ENCODE results near the gene MRE11.

MRE11 gene

DNA sequence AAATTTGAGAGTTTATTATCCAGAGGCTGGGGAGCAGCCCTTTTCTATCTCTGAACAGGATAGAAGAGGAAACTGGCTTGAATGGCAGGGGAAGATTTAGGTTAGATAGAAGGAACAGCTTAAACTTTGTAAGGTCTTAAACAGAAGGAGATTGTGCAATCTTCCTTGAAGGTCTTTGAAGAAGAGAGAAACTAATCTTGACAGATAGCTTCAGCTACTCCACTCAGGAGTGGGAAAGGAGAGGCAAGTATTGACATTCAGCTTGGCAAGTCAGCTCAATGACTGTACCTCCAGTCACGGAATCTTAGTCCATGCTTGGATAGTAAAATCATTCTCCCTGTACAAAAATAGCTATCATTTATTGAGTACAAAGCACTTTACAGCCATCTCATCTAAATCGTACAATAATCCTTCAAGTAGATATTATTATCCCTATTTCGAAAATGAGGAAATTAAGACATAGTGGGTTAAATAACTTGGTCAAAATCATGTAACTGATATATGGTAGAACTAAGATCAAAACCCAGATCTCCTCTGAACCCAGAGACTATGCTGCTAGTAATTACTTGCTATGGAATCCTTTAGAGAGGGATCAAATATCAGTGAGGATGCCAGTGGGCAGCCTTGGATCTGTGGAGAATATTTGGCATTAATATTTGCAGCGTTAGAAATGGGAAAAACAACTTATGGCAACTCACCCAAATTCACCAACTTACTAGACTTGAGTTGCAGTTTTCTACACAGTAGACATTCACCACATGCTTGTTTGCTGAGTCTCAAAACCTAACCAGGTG is 33.2 kb upstream of the MRE11 start:
- peak; percentile 81 for ATAC-seq
- TF ChIP-seq ZNF8 (CRISPR knock-in tag; IDR thresholded peaks at IDR 0.05) (no peak), GLIS3 (CRISPR knock-in tag; IDR thresholded peaks at IDR 0.05) (no peak), BACH2 (CRISPR knock-in tag; IDR thresholded peaks at IDR 0.05; ENCODE audit: borderline replicate concordance) (no peak), ESRRG (CRISPR knock-in tag; IDR thresholded peaks at IDR 0.05) (no peak), ISL1 (CRISPR knock-in tag; IDR thresholded peaks at IDR 0.05) (no peak), TOX (CRISPR knock-in tag; IDR thresholded peaks at IDR 0.05; ENCODE audit: borderline replicate concordance) (no peak), ZFP3 (CRISPR knock-in tag; IDR thresholded peaks at IDR 0.05) (no peak), SNAI2 (CRISPR knock-in tag; IDR thresholded peaks at IDR 0.05) (no peak), ARNTL (CRISPR knock-in tag; IDR thresholded peaks at IDR 0.05; ENCODE audit: borderline replicate concordance, low read depth) (no peak), RARB (CRISPR knock-in tag; IDR thresholded peaks at IDR 0.05) (no peak), PPARA (CRISPR knock-in tag; IDR thresholded peaks at IDR 0.05; ENCODE audit: borderline replicate concordance) (no peak), ZC3H10 (CRISPR knock-in tag; IDR thresholded peaks at IDR 0.05) (no peak), TCF4 (CRISPR knock-in tag; IDR thresholded peaks at IDR 0.05; ENCODE audit: borderline replicate concordance) (no peak), ZNF565 (CRISPR knock-in tag; conservative IDR thresholded peaks at IDR 0.05; ENCODE audit: low read depth) (no peak), CSDC2 (CRISPR knock-in tag; IDR thresholded peaks at IDR 0.05) (no peak)
- TF ChIP-seq, protein P1, sequence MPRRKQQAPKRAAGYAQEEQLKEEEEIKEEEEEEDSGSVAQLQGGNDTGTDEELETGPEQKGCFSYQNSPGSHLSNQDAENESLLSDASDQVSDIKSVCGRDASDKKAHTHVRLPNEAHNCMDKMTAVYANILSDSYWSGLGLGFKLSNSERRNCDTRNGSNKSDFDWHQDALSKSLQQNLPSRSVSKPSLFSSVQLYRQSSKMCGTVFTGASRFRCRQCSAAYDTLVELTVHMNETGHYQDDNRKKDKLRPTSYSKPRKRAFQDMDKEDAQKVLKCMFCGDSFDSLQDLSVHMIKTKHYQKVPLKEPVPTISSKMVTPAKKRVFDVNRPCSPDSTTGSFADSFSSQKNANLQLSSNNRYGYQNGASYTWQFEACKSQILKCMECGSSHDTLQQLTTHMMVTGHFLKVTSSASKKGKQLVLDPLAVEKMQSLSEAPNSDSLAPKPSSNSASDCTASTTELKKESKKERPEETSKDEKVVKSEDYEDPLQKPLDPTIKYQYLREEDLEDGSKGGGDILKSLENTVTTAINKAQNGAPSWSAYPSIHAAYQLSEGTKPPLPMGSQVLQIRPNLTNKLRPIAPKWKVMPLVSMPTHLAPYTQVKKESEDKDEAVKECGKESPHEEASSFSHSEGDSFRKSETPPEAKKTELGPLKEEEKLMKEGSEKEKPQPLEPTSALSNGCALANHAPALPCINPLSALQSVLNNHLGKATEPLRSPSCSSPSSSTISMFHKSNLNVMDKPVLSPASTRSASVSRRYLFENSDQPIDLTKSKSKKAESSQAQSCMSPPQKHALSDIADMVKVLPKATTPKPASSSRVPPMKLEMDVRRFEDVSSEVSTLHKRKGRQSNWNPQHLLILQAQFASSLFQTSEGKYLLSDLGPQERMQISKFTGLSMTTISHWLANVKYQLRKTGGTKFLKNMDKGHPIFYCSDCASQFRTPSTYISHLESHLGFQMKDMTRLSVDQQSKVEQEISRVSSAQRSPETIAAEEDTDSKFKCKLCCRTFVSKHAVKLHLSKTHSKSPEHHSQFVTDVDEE (CRISPR knock-in tag; IDR thresholded peaks at IDR 0.05), result no peak
- TF ChIP-seq, protein P2, sequence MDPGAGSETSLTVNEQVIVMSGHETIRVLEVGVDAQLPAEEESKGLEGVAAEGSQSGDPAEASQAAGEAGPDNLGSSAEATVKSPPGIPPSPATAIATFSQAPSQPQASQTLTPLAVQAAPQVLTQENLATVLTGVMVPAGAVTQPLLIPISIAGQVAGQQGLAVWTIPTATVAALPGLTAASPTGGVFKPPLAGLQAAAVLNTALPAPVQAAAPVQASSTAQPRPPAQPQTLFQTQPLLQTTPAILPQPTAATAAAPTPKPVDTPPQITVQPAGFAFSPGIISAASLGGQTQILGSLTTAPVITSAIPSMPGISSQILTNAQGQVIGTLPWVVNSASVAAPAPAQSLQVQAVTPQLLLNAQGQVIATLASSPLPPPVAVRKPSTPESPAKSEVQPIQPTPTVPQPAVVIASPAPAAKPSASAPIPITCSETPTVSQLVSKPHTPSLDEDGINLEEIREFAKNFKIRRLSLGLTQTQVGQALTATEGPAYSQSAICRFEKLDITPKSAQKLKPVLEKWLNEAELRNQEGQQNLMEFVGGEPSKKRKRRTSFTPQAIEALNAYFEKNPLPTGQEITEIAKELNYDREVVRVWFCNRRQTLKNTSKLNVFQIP (CRISPR knock-in tag; IDR thresholded peaks at IDR 0.05; ENCODE audit: borderline replicate concordance, low read depth), result no peak
- TF ChIP-seq, protein P3, sequence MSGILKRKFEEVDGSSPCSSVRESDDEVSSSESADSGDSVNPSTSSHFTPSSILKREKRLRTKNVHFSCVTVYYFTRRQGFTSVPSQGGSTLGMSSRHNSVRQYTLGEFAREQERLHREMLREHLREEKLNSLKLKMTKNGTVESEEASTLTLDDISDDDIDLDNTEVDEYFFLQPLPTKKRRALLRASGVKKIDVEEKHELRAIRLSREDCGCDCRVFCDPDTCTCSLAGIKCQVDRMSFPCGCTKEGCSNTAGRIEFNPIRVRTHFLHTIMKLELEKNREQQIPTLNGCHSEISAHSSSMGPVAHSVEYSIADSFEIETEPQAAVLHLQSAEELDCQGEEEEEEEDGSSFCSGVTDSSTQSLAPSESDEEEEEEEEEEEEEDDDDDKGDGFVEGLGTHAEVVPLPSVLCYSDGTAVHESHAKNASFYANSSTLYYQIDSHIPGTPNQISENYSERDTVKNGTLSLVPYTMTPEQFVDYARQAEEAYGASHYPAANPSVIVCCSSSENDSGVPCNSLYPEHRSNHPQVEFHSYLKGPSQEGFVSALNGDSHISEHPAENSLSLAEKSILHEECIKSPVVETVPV (CRISPR knock-in tag; IDR thresholded peaks at IDR 0.05), result no peak
- TF ChIP-seq, protein P4, sequence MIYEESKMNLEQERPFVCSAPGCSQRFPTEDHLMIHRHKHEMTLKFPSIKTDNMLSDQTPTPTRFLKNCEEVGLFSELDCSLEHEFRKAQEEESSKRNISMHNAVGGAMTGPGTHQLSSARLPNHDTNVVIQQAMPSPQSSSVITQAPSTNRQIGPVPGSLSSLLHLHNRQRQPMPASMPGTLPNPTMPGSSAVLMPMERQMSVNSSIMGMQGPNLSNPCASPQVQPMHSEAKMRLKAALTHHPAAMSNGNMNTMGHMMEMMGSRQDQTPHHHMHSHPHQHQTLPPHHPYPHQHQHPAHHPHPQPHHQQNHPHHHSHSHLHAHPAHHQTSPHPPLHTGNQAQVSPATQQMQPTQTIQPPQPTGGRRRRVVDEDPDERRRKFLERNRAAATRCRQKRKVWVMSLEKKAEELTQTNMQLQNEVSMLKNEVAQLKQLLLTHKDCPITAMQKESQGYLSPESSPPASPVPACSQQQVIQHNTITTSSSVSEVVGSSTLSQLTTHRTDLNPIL (CRISPR knock-in tag; IDR thresholded peaks at IDR 0.05; ENCODE audit: low read depth), result no peak
- TF ChIP-seq, protein P5, sequence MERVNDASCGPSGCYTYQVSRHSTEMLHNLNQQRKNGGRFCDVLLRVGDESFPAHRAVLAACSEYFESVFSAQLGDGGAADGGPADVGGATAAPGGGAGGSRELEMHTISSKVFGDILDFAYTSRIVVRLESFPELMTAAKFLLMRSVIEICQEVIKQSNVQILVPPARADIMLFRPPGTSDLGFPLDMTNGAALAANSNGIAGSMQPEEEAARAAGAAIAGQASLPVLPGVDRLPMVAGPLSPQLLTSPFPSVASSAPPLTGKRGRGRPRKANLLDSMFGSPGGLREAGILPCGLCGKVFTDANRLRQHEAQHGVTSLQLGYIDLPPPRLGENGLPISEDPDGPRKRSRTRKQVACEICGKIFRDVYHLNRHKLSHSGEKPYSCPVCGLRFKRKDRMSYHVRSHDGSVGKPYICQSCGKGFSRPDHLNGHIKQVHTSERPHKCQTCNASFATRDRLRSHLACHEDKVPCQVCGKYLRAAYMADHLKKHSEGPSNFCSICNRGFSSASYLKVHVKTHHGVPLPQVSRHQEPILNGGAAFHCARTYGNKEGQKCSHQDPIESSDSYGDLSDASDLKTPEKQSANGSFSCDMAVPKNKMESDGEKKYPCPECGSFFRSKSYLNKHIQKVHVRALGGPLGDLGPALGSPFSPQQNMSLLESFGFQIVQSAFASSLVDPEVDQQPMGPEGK (CRISPR knock-in tag; IDR thresholded peaks at IDR 0.05; ENCODE audit: borderline replicate concordance), result no peak

DNA sequence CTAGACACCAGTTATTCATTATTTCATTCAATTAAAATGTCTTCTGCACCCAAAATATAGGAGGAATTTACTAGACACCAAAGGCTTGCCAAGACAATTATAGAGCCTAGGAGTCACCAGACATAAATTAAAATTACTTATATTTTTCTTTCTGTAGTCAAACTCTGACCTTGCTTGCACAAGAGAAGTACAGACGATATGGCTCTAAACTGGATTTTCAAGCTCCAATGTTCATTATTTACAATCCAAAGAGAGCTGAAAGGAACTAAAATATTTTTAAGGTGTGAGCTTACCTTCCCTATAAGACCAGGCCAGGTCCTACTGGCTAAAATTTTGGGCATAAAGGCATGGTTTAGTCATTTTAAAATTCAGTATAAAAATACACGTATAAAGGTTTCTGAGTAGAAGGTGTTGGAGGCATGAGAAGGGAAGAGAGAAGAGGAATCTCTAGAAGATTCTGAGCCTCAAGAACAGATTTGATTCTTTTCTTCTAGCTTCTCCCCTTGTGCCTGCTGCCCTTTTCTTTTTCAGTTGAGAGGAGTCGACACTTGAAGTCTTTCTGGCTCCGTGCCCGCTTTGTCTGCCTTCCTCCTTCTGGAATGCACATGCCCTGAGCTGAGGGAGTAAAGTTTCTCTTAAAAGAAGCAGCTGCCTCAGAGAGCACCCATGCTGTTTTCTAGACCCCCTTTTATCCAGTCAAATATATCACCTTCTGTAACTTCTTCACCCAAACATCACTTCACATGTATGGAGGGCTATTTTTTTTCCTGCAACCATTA is 32.1 kb upstream of the MRE11 start:
- ATAC-seq, result peak; percentile 79
- no peak for TF ChIP-seq ARNTL (CRISPR knock-in tag; IDR thresholded peaks at IDR 0.05; ENCODE audit: borderline replicate concordance, low read depth)
- TF ChIP-seq, protein P4 (CRISPR knock-in tag; IDR thresholded peaks at IDR 0.05; ENCODE audit: low read depth), result no peak
- no peak for TF ChIP-seq ZNF565 (CRISPR knock-in tag; conservative IDR thresholded peaks at IDR 0.05; ENCODE audit: low read depth)
- no peak for TF ChIP-seq ZFP30 (CRISPR knock-in tag; IDR thresholded peaks at IDR 0.05)
- TF ChIP-seq, protein P1 (CRISPR knock-in tag; IDR thresholded peaks at IDR 0.05), result no peak
- TF ChIP-seq TCF4 (CRISPR knock-in tag; IDR thresholded peaks at IDR 0.05; ENCODE audit: borderline replicate concordance), result no peak
- no peak for TF ChIP-seq BACH2 (CRISPR knock-in tag; IDR thresholded peaks at IDR 0.05; ENCODE audit: borderline replicate concordance)
- TF ChIP-seq ZNF70 (CRISPR knock-in tag; IDR thresholded peaks at IDR 0.05), result no peak
- TF ChIP-seq TOX (CRISPR knock-in tag; IDR thresholded peaks at IDR 0.05; ENCODE audit: borderline replicate concordance), result no peak

Data from SK-N-SH treated with all-trans-retinoic acid at 6 μM for 48 hours (cell line).